ENCODE measurements around the gene S100A5.
"Not testable (repeated sequence)": the region's sequence is repeated elsewhere in the genome, so short reads cannot be mapped to it uniquely, and the experiment has no call there.

Gene S100A5

DNA sequence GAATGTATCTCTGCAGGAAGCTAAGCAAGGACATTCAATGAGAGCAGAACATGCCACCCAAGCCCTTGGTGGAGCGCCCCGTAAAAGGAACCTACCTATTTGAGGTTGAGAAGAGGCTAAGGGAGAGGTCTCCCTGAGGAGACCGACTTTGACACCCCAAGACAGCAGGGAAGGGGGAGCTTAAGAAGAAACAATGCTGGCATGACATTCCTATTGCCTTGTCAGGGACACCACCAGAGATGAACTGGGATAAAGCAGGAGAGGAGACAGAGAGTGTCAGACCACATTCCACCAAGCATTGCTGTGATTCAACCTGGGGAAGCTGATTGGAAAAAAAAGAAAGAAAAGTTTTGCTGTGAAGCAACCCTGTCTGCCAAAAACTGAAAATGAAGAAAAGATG, 38.2 kb upstream of the S100A5 start:
- TF ChIP-seq CTCF (conservative IDR thresholded peaks at IDR 0.05; ENCODE audit: low read depth, low read length), result no peak
- H3K4me3 ChIP-seq (ENCODE audit: low read depth, low read length), result no peak overlapping the region
- DNase-seq (ENCODE audit: low read depth), result no peak

GRCh38 chr1:153578490-153578889, 37.8 kb upstream of the S100A5 start:
- no peak for TF ChIP-seq CTCF (conservative IDR thresholded peaks at IDR 0.05; ENCODE audit: low read depth, low read length)
- no peak overlapping the region for H3K4me3 ChIP-seq (ENCODE audit: low read depth, low read length)
- no peak for DNase-seq (ENCODE audit: low read depth)

GRCh38 chr1:153577624-153578051, 36.9 kb upstream of the S100A5 start:
- no peak overlapping the region for H3K4me3 ChIP-seq (ENCODE audit: low read depth, low read length)
- TF ChIP-seq CTCF (conservative IDR thresholded peaks at IDR 0.05; ENCODE audit: low read depth, low read length), result no peak
- DNase-seq (ENCODE audit: low read depth), result no peak

GRCh38 chr1:153577138-153577537, 36.4 kb upstream of the S100A5 start:
- H3K4me3 ChIP-seq (ENCODE audit: low read depth, low read length), result no peak overlapping the region
- no peak for TF ChIP-seq CTCF (conservative IDR thresholded peaks at IDR 0.05; ENCODE audit: low read depth, low read length)
- no peak for DNase-seq (ENCODE audit: low read depth)

GRCh38 chr1:153575497-153575896, 34.8 kb upstream of the S100A5 start:
- DNase-seq (ENCODE audit: low read depth); H3K4me3 ChIP-seq (ENCODE audit: low read depth, low read length): not testable (repeated sequence)

DNA sequence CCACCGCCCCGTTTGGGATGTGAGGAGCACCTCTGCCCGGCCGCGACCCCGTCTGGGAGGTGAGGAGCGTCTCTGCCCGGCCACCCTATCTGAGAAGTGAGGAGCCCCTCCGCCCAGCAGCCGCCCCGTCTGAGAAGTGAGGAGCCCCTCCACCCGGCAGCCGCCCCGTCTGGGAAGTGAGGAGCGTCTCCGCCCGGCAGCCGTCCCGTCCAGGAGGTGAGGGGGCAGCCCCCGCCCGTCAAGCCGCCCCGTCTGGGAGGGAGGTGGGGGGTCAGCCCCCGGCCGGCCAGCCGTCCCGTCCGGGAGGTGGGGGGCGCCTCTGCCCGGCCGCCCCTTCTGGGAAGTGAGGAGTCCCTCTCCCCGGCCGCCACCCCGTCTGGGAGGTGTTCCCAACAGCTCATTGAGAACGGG, 34.4 kb upstream of the S100A5 start:
- not testable (repeated sequence) for DNase-seq (ENCODE audit: low read depth); H3K4me3 ChIP-seq (ENCODE audit: low read depth, low read length)

DNA sequence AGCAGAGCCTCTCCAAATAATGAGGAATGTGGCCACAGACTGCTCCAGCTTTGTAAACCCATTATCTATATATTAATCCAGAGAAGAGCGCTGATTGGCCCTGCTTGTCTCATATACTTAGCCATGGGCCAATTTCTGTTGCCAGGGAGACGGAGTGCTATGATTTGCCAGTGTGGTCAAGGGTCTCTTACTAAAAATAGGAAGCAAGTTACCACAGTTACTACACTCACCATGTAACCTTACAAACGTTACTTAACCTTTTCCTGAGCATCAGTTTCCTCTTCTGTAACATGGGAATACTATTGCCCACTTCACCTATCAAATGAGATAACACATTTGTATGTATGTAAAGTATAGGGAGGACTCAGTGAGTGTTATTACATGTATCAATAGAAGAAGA, 32.6 kb upstream of the S100A5 start:
- peak; percentile 53 for DNase-seq (ENCODE audit: low read depth)
- TF ChIP-seq CTCF (conservative IDR thresholded peaks at IDR 0.05; ENCODE audit: low read depth, low read length), result no peak
- H3K4me3 ChIP-seq (ENCODE audit: low read depth, low read length), result no peak overlapping the region

DNA sequence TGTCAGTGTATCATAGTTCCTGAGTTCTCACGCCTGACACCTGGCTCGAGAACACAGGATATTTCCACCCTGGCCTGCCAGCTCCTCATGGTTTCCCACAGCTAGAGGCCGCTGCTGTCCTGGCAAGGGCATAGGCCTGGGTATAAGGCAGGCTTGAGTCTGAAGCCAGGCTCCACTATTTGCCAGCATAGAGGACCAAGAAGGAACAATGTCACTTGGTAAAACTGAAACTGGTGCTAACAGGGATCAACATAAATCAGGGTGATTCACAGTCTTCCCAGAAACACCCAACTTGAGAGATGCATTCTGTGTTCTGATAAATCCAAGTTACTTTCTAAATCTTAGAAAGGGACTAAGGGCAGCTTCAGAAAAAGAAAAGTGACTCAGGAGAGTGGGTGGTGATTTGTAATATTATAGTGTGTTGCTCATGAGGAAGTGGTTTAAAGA, 31.9 kb upstream of the S100A5 start:
- DNase-seq (ENCODE audit: low read depth), result peak; percentile 85
- TF ChIP-seq CTCF (conservative IDR thresholded peaks at IDR 0.05; ENCODE audit: low read depth, low read length), result peak; percentile 96
- H3K4me3 ChIP-seq (ENCODE audit: low read depth, low read length), result no peak overlapping the region
